Activated gamma-delta T cell (primary cell): Measurements from ENCODE around the gene TMEM9.
A peak's percentile ranks its signal among the peaks of the same experiment; 100 is the strongest.

Experiments
- DNase-seq: peaks from one replicate; lab custom pipeline; 2025; lab: John Stamatoyannopoulos, UW
- total RNA-seq, 2 donors: gene quantifications; one replicate each; lab custom pipeline; 2026; lab: John Stamatoyannopoulos, UW

Gene TMEM9
- 16.2 to 21.7 reads per million in 2 donors for total RNA-seq

- peak; percentile 92 for DNase-seq
These were observed at the start of gene TMEM9 for GRCh38 chr1:201154389-201155165. Gene TMEM9 (minus strand): TSS chr1:201154474. CDS start chr1:201153923, 551 bp downstream.

GRCh38 chr1:201198598-201198997, 44.3 kb upstream of the TMEM9 start:
- DNase-seq: no peak

DNA sequence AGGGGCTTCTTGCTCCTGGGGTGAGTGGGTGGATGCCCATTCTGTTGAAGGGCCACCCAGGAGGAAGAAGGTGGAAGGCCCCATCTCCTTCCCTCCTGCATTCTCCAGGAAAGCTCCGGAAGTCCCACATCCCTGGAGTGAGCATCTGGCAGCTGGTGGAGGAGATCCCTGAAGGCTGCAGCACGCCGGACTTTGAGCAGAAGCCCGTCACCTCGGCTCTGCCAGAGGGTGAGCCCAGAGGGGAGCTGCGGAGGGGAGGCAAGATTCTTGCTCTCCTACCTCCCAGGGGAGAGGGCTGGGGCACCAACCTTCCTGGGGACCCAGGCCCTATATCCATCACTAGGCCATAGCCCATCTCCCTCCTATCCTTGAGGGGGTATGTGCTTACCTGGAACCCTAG, 39.8 kb upstream of the TMEM9 start:
- no peak for DNase-seq

DNA sequence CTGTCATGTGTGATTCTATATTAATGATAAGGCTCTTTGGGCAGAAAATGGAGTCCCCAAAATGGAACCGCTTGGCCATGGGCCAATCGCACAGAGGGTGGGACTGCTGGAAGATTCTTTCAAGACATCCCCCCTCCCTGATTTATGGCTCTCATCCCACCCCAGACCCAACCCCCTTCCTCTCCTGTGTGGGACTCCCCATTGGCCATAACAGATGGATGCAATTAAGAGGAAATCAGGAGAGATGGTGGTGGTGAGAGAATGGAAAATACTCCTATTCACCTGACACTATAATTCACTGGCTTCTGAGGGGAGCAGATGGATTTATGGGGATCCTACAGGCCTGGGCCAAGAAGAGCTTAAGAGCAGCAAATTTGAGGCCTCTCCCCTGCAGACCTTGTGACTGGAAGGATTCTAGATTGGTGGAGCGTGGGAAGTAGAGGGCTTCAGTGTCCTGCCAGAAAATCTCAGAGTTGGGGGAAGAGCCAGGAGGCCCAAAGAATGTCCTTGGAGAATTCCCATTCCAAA, 38.1 kb upstream of the TMEM9 start:
- no peak for DNase-seq

DNA sequence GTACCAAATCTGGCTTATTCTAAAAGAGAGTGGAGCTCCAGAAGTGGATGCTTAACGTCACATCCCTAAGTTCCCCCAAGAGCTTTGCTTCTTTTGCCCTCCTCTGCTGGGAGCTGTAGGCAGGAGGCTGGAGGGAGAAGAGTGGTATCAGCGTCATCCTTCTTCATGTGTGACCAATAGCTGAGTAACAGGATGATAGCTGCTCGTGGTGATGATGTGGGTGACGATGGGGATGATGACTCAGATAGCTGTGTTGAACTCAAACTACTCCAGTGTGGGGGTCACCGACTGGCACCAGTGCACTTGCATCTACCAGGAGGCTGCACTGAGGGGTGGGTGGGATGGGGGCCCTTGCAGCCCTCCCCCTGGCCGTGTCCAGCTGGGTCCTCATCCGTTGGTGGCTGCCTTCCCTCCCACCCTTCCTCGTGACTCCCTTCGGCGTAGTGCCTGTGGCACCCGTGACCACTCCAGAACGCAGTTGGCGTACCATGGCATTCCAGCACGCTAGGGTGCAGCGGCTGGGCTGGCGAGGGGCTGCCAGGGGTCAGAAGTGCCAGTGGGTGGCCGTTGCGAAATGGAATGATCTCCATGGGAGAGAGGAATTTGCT, 37.5 kb upstream of the TMEM9 start:
- DNase-seq: no peak

DNA sequence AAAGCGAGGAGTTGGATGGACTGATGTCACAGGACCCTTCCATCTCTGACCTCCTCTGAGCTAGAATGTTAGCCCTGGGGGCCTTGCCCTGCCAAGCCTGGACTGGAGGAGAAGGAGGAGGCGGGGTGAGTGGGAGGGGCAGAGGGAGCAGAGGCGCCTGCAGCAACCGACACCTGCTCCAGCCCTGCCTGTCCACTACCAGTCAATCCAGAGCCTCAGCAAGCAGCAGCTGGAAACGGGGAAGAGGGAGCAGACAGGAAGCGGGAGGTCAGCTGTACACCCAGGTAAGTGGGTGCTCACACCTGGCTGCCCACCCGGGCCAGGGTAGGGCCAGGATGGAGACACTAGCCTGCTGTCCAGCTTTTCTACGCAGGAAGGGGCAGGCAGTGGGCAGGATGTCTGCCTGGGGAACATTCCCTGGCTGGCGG, 36.4 kb upstream of the TMEM9 start, which contains the start of gene IGFN1:
IGFN1 (plus strand) TSS at position 201 of the 428 bp plus-strand sequence. CDS start 2,470 bp downstream, outside the sequence.
- no peak for DNase-seq

GRCh38 chr1:201190005-201190404, 35.7 kb upstream of the TMEM9 start:
- DNase-seq: no peak

GRCh38 chr1:201189085-201189484, 34.8 kb upstream of the TMEM9 start:
- no peak for DNase-seq

- no peak for DNase-seq
These were observed 31.9 kb upstream of the TMEM9 start for GRCh38 chr1:201186192-201186591.

GRCh38 chr1:201185527-201186128, 31.4 kb upstream of the TMEM9 start:
- DNase-seq: no peak

DNA sequence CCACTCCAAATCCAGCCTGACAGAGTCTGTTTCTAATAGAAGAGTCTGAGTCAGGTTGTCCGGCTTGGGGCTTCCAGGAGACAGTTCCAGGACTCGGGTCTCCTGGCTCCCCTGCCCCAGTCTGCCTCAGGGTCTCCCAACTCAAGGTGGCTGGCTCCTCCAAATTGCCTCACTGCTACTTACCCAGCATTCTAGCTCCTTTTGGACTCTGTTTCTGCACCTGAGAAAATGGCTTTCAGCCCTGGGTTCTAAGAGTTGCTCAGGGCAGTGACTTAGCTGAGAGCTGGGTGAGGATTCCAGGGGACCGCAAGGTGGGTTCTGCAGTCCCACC, 30.8 kb upstream of the TMEM9 start:
- no peak for DNase-seq

- no peak for DNase-seq
These were observed 30.2 kb upstream of the TMEM9 start for GRCh38 chr1:201184307-201185122.

DNA sequence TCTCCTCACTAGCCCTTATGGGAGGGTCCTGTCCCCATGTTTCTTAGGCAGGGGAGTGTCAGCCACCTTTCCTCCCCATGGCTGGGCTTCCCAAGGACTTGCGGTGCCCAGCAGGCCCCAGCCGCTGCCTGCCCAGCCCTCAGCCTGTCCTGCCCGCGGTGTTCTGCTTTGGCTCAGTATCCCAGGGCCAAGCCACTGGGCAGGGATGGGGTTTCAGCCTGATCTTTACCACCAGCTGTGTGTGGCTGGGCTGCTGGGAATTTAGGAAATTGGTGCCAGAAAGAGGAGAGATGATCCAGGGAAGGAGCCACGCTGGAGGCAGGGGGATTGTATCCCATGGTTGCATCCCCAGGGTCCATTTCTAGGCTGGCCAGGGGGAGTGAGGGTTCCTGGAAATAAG, 29.5 kb upstream of the TMEM9 start:
- DNase-seq: no peak

DNA sequence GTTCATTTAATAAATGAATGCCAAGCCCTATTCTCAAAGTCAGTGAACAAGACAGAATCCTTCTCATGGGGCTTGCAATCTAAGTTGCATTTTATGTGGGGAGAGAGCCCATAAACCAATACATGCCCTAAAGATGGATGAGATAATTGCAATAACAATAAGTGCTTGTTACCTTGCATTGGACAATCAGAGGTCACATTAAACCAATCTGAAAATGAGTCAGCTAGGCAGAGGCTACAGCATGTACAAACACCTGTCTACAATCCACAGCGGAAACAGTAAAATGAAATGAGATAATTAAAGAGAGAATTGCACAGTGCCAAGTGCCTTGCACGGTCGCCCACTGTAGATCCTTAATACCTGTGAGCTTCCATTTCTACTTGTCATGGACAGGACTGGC, 28.9 kb upstream of the TMEM9 start:
- no peak for DNase-seq

GRCh38 chr1:201181726-201182125, 27.5 kb upstream of the TMEM9 start:
- no peak for DNase-seq

DNA sequence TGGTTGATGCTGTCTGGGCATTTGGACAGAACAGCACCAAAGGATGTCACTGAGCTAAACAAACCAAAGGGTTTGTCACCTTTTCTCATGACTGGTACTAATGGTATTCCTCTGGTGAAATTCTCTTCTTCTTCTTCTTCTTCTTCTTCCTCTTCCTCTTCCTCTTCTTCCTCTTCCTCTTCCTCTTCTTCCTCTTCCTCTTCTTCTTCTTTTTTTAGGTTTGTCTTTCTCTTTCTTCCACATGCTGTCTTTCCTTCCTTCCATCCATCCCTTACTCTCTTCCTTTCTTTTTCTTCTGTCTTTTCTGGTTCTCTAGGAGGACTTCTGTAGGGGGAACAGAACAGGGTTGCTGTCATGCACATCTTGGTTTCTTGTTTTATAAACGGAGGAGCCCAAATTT, 27.0 kb upstream of the TMEM9 start:
- no peak for DNase-seq

GRCh38 chr1:201180901-201181300, 26.6 kb upstream of the TMEM9 start:
- DNase-seq: no peak

GRCh38 chr1:201180141-201180540, 25.9 kb upstream of the TMEM9 start:
- no peak for DNase-seq

GRCh38 chr1:201178718-201179117, 24.4 kb upstream of the TMEM9 start:
- DNase-seq: no peak

- DNase-seq: no peak
These were observed 22.7 kb upstream of the TMEM9 start for GRCh38 chr1:201176940-201177339.

DNA sequence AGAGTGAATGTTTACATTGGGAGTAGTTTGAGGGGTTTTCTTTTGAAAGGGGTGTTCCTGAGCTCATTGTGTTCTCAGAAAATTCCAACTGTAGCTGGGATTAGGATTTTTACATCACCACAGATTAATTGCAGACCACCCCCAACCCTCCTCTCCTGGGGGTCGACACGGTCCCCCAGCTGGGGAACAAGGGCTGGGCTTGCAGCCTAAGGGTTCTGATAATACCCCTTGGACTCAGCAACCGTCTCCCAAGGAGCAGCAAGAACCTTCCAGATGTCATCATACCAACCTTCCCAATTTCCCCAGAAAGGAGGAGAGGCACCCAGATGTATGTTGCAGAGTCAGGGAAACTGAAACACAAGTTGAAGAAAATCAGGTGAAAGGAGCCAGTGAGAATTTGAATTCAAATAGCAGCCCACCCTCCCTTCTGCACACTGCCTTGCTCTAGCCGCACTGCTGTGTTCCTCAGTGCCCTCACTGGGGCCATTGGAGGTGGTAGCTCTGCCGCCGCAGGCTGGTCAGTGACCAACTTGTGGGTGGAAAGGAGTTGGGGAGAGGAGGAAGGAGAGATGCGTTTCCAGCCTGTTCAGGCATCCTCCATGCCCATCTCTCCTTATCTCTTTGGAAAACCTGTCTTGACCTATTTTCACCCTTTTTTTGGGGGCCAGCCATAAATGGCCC, 21.7 kb upstream of the TMEM9 start:
- no peak for DNase-seq
